ENCODE results near the gene SDK2.

Gene SDK2

GRCh38 chr17:73584049-73584448 lies 60.2 kb downstream of the SDK2 start:
- no peak for DNase-seq

GRCh38 chr17:73582821-73583220 lies 61.4 kb downstream of the SDK2 start:
- DNase-seq = no peak

GRCh38 chr17:73582359-73582758 lies 61.9 kb downstream of the SDK2 start:
- DNase-seq = no peak

- no peak for DNase-seq
These were observed 62.9 kb downstream of the SDK2 start for GRCh38 chr17:73581379-73581778.

- no peak for DNase-seq
These were observed 64.1 kb downstream of the SDK2 start for GRCh38 chr17:73580073-73580710.

- DNase-seq = no peak
These were observed 67.6 kb downstream of the SDK2 start for GRCh38 chr17:73576556-73577098.

GRCh38 chr17:73575470-73576221 lies 68.6 kb downstream of the SDK2 start:
- no peak for DNase-seq

GRCh38 chr17:73571511-73572130 lies 72.6 kb downstream of the SDK2 start:
- no peak for DNase-seq

- no peak for DNase-seq
These were observed 74.4 kb downstream of the SDK2 start for GRCh38 chr17:73569762-73570319.

GRCh38 chr17:73568934-73569333 lies 75.3 kb downstream of the SDK2 start:
- no peak for DNase-seq

GRCh38 chr17:73566905-73567782 lies 77.1 kb downstream of the SDK2 start:
- peak; percentile 76 for DNase-seq

GRCh38 chr17:73564843-73565242 lies 79.4 kb downstream of the SDK2 start:
- DNase-seq = no peak

GRCh38 chr17:73562896-73563295 lies 81.3 kb downstream of the SDK2 start:
- no peak for DNase-seq

- no peak for DNase-seq
These were observed 83.1 kb downstream of the SDK2 start for GRCh38 chr17:73561111-73561510.

- no peak for DNase-seq
These were observed 83.6 kb downstream of the SDK2 start for GRCh38 chr17:73560661-73561060.

- no peak for DNase-seq
These were observed 84.7 kb downstream of the SDK2 start for GRCh38 chr17:73559532-73559931.

- DNase-seq = no peak
These were observed 88.9 kb downstream of the SDK2 start for GRCh38 chr17:73555199-73555960.

- DNase-seq = no peak
These were observed 89.7 kb downstream of the SDK2 start for GRCh38 chr17:73554498-73554897.

- DNase-seq = no peak
These were observed 90.9 kb downstream of the SDK2 start for GRCh38 chr17:73553311-73553710.

- no peak for DNase-seq
These were observed 91.8 kb downstream of the SDK2 start for GRCh38 chr17:73552300-73553048.

GRCh38 chr17:73551759-73552158 lies 92.5 kb downstream of the SDK2 start:
- peak; percentile 18 for DNase-seq

Data from activated CD4-positive, alpha-beta T cell treated with anti-CD3 and anti-CD28 coated beads, Interleukin-10, Interleukin-2, amounts not matched to agents 100 ng/mL and 50 ng/mL, durations not matched to agents 16 hours and 8 hours (primary cell).